ENCODE data around the gene NHEJ1. TPM values are rescaled to one million over a fixed set of nuclear protein-coding genes. Genes with fewer than 3 reads are reported as not detected.

The NHEJ1 gene
- total RNA-seq, 1 experiment from 2014 or later, result 16.4 TPM

DNA sequence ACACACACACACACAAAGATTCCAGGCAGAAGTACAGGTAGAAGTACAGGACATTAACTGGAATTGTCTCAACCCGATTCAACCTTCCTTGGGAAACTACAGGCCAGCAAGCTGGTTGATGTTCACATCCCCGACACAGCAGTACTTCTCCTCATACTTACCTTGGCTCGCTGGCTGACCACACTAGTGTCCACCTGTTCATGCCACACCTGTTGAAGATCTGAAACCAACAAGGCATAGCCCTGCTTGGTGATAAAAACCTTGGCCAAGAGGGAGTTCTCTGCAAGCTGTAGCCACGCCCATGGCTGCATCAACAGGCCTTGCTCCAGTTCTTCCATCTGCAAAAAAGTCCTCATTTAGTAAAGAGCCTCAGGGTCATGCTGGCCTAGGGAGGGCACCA lies 2.6 kb downstream of the NHEJ1 start:
- intact Hi-C loops (cut with micrococcal nuclease), result no loop called here
- CTCF ChIA-PET, result interaction anchor here (1.1 to 2.6 kb wide), 3 partner anchors 85 to 178 kb away, joined by 3 to 7 read pairs (median 7); no protein-coding TSS in a partner anchor
- POLR2A ChIA-PET, result no interaction called here

DNA sequence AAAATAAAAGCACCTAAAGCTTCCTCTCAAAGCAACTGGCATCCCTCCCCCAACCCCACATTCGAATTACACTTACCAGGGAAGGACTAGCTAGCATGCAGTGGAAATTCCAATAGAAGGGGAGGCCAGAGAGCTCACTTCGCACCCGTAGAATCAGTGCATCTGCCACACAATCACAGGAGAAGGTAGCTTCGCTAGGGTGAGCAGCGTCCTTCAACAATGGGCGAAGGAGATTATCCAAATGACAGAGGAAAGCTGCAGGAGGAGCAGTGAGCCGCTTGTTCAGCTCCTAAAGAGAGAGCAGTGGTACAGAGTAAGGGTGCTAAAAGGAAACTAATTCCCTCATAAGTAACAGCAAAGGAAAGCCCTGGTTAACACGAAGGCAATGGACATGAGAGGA lies 3.2 kb downstream of the NHEJ1 start:
- ATAC-seq, result no peak
- Histone ChIP-seq H3K36me3 (ENCODE audit: control insufficient read depth in 1 of 2, insufficient read depth in 2 of 2, low read length in 2 of 2) (peaks cover 0 to 3% of the 10 kb centered on the region in 2 experiments; a peak in 2 of 4 replicates), H3K4me1 (ENCODE audit: control insufficient read depth in 1 of 2, insufficient read depth in 2 of 2, low read length in 2 of 2) (peaks cover 5 to 16% of the 10 kb centered on the region in 2 experiments; a peak in 3 of 4 replicates), H3K9me3 (ENCODE audit: control insufficient read depth in 1 of 2, insufficient read depth in 1 of 2, low read depth in 1 of 2, low read length in 2 of 2) (no peaks in the 10 kb centered on the region), H3K9ac (ENCODE audit: low read length) (no peak overlapping the region), H3K27me3 (ENCODE audit: insufficient read depth, low read length) (no peaks in the 10 kb centered on the region), H3K27ac (ENCODE audit: low read depth, low read length) (no peak overlapping the region), H3K4me2 (ENCODE audit: low read length) (no peak overlapping the region), H2AFZ (ENCODE audit: low read depth, low read length, poor library complexity, severe bottlenecking) (no peak overlapping the region), H3K79me2 (ENCODE audit: insufficient read depth, low read length) (no peaks in the 10 kb centered on the region), H3K9me2 (ENCODE audit: insufficient read depth) (no peaks in the 10 kb centered on the region), H3K4me3 (replicated peaks in 1 of 2; ENCODE audit: low read depth in 1 of 2, low read length in 2 of 2) (no peak overlapping the region), H4K20me1 (ENCODE audit: insufficient read depth) (no peaks in the 10 kb centered on the region)
- no TSS peak for BruUV-seq (replicated peaks)
- CTCF ChIA-PET, result interaction anchor here (1.1 to 2.6 kb wide), 4 partner anchors 84 to 373 kb away, joined by 3 to 7 read pairs (median 5); no protein-coding TSS in a partner anchor
- POLR2A ChIA-PET, result interaction anchor here (1.3 kb wide), 1 partner anchor 122 kb away, joined by 3 read pairs; the partner anchor contains the start of gene DNAJB2
- RAD21 ChIA-PET (ENCODE audit: low non-redundant PET in 1 of 2, low total read pairs in 2 of 2, uncharacterized antibody in 2 of 2, unreplicated experiment in 2 of 2), result no interaction called here
- intact Hi-C loops (cut with micrococcal nuclease), result no loop called here
- TF ChIP-seq JUND (IDR thresholded peaks at IDR 0.05), result no peak
- no peak for TF ChIP-seq ZNF274 (IDR thresholded peaks at IDR 0.05; ENCODE audit: low read depth, low read length)
- DNase-seq (ENCODE audit: low read depth, low spot score), result no peak

More for the DNA sequence above, 2.6 kb downstream of the NHEJ1 start:
- TF ChIP-seq EZH2 (IDR thresholded peaks at IDR 0.05), result no peak
- no peak for TF ChIP-seq YY1 (IDR thresholded peaks at IDR 0.05; ENCODE audit: extremely low read depth, insufficient replicate concordance, low read depth, low read length)
- TF ChIP-seq POLR2AphosphoS5 (IDR thresholded peaks at IDR 0.05; ENCODE audit: low read depth, low read length), result no peak
- TF ChIP-seq, protein P1, sequence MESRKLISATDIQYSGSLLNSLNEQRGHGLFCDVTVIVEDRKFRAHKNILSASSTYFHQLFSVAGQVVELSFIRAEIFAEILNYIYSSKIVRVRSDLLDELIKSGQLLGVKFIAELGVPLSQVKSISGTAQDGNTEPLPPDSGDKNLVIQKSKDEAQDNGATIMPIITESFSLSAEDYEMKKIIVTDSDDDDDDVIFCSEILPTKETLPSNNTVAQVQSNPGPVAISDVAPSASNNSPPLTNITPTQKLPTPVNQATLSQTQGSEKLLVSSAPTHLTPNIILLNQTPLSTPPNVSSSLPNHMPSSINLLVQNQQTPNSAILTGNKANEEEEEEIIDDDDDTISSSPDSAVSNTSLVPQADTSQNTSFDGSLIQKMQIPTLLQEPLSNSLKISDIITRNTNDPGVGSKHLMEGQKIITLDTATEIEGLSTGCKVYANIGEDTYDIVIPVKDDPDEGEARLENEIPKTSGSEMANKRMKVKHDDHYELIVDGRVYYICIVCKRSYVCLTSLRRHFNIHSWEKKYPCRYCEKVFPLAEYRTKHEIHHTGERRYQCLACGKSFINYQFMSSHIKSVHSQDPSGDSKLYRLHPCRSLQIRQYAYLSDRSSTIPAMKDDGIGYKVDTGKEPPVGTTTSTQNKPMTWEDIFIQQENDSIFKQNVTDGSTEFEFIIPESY (IDR thresholded peaks at IDR 0.05; ENCODE audit: extremely low read depth, insufficient replicate concordance, low read length), result no peak
- no peak for TF ChIP-seq FOSL1 (IDR thresholded peaks at IDR 0.05; ENCODE audit: low read depth)
- TF ChIP-seq, protein P2, sequence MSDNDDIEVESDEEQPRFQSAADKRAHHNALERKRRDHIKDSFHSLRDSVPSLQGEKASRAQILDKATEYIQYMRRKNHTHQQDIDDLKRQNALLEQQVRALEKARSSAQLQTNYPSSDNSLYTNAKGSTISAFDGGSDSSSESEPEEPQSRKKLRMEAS (IDR thresholded peaks at IDR 0.05), result no peak
- no peak for TF ChIP-seq JUND (IDR thresholded peaks at IDR 0.05)
- no peak for TF ChIP-seq SRF (IDR thresholded peaks at IDR 0.05; ENCODE audit: low read depth)
- Histone ChIP-seq H3K36me3 (ENCODE audit: control insufficient read depth in 1 of 2, insufficient read depth in 2 of 2, low read length in 2 of 2) (peaks cover 0 to 3% of the 10 kb centered on the region in 2 experiments; a peak in 2 of 4 replicates), H3K4me1 (ENCODE audit: control insufficient read depth in 1 of 2, insufficient read depth in 2 of 2, low read length in 2 of 2) (peaks cover 5 to 16% of the 10 kb centered on the region in 2 experiments; a peak in 3 of 4 replicates), H3K4me3 (replicated peaks in 1 of 2; ENCODE audit: low read depth in 1 of 2, low read length in 2 of 2) (no peak overlapping the region), H2AFZ (ENCODE audit: low read depth, low read length, poor library complexity, severe bottlenecking) (no peak overlapping the region), H3K9ac (ENCODE audit: low read length) (no peak overlapping the region), H4K20me1 (ENCODE audit: insufficient read depth) (no peaks in the 10 kb centered on the region), H3K79me2 (ENCODE audit: insufficient read depth, low read length) (no peaks in the 10 kb centered on the region), H3K27ac (ENCODE audit: low read depth, low read length) (no peak overlapping the region), H3K27me3 (ENCODE audit: insufficient read depth, low read length) (no peaks in the 10 kb centered on the region), H3K9me2 (ENCODE audit: insufficient read depth) (no peaks in the 10 kb centered on the region), H3K9me3 (ENCODE audit: control insufficient read depth in 1 of 2, insufficient read depth in 1 of 2, low read depth in 1 of 2, low read length in 2 of 2) (no peaks in the 10 kb centered on the region), H3K4me2 (ENCODE audit: low read length) (no peak overlapping the region)
- no TSS peak for BruUV-seq (replicated peaks)
- ATAC-seq, result no peak
- RAD21 ChIA-PET (ENCODE audit: low non-redundant PET in 1 of 2, low total read pairs in 2 of 2, uncharacterized antibody in 2 of 2, unreplicated experiment in 2 of 2), result no interaction called here
- DNase-seq (ENCODE audit: low read depth, low spot score), result no peak

All from HCT116 (cell line).